Testis (tissue), 2 donors: ENCODE results near the gene GBF1.

Experiments used
- CTCF ChIP-seq, 3 experiments: fragments of 450-650 bp in 2 of 3; fragments of 200-600 bp in 1 of 3; sonication (generic) in 1 of 3; IDR thresholded peaks; one replicate each; pipeline ENCODE4 v1.5.1; 2016 to 2019; ENCODE audit warnings: antibody characterized with exemption in 3 of 3, mild to moderate bottlenecking in 2 of 3, moderate library complexity in 1 of 3
- POLR2A ChIP-seq: fragments of 450-650 bp; IDR thresholded peaks from one replicate; pipeline ENCODE4 v1.6.1; 2017; ENCODE audit warnings: antibody characterized with exemption, mild to moderate bottlenecking, moderate library complexity

GRCh38 chr10:102229810-102230263 is 15.5 kb upstream of the GBF1 start:
- TF ChIP-seq CTCF (IDR thresholded peaks at IDR 0.05) (peak; percentile 81 to 90 (median 90)), POLR2A (no peak)
